ENCODE measurements around the gene BLTP1.

The BLTP1 gene

GRCh38 chr4:122163301-122163700 is 11.2 kb downstream of the BLTP1 start:
- TF ChIP-seq CTCF (IDR thresholded peaks at IDR 0.05) = no peak
- no peak overlapping the region for H3K4me3 ChIP-seq (ENCODE audit: low read depth, low read length)
- H3K4me1 ChIP-seq = no peaks in the 10 kb centered on the region
- H3K4me2 ChIP-seq (ENCODE audit: low read length) = no peak overlapping the region
- H3K36me3 ChIP-seq (ENCODE audit: control insufficient read depth, insufficient read depth, low read length) = no peaks in the 10 kb centered on the region
- no peaks in the 10 kb centered on the region for H3K79me2 ChIP-seq
- no peak overlapping the region for H2AFZ ChIP-seq
- H3K9ac ChIP-seq = no peak overlapping the region
- H3K27me3 ChIP-seq (ENCODE audit: control insufficient read depth, insufficient read depth, low read length) = no peaks in the 10 kb centered on the region
- no peak overlapping the region for H3K27ac ChIP-seq
- no peaks in the 10 kb centered on the region for H3K9me3 ChIP-seq (ENCODE audit: control insufficient read depth, low read length)

- no peak overlapping the region for H3K4me2 ChIP-seq (ENCODE audit: low read length)
- no peak overlapping the region for H2AFZ ChIP-seq
- TF ChIP-seq CTCF (IDR thresholded peaks at IDR 0.05) = no peak
Measured at GRCh38 chr4:122163767-122164166, 11.6 kb downstream of the BLTP1 start.

GRCh38 chr4:122167369-122167768 is 15.2 kb downstream of the BLTP1 start:
- Histone ChIP-seq H3K27me3 (ENCODE audit: control insufficient read depth, insufficient read depth, low read length) (no peaks in the 10 kb centered on the region), H3K36me3 (ENCODE audit: control insufficient read depth, insufficient read depth, low read length) (no peaks in the 10 kb centered on the region), H3K79me2 (no peaks in the 10 kb centered on the region), H3K4me2 (ENCODE audit: low read length) (no peak overlapping the region), H2AFZ (no peak overlapping the region), H3K9ac (no peak overlapping the region), H3K27ac (no peak overlapping the region), H3K9me3 (ENCODE audit: control insufficient read depth, low read length) (no peaks in the 10 kb centered on the region), H3K4me1 (no peaks in the 10 kb centered on the region), H3K4me3 (ENCODE audit: low read depth, low read length) (no peak overlapping the region)
- no peak for TF ChIP-seq CTCF (IDR thresholded peaks at IDR 0.05)

More at GRCh38 chr4:122163767-122164166, 11.6 kb downstream of the BLTP1 start:
- Histone ChIP-seq H3K79me2 (no peaks in the 10 kb centered on the region), H3K27me3 (ENCODE audit: control insufficient read depth, insufficient read depth, low read length) (no peaks in the 10 kb centered on the region), H3K4me3 (ENCODE audit: low read depth, low read length) (no peak overlapping the region), H3K4me1 (no peaks in the 10 kb centered on the region), H3K36me3 (ENCODE audit: control insufficient read depth, insufficient read depth, low read length) (no peaks in the 10 kb centered on the region), H3K9ac (no peak overlapping the region), H3K9me3 (ENCODE audit: control insufficient read depth, low read length) (no peaks in the 10 kb centered on the region), H3K27ac (no peak overlapping the region)

GRCh38 chr4:122170775-122171174 is 18.6 kb downstream of the BLTP1 start:
- Histone ChIP-seq H3K79me2 (no peaks in the 10 kb centered on the region), H3K36me3 (ENCODE audit: control insufficient read depth, insufficient read depth, low read length) (no peaks in the 10 kb centered on the region), H3K27ac (no peak overlapping the region), H2AFZ (no peak overlapping the region), H3K9ac (no peak overlapping the region), H3K9me3 (ENCODE audit: control insufficient read depth, low read length) (no peaks in the 10 kb centered on the region), H3K27me3 (ENCODE audit: control insufficient read depth, insufficient read depth, low read length) (no peaks in the 10 kb centered on the region), H3K4me1 (no peaks in the 10 kb centered on the region), H3K4me3 (ENCODE audit: low read depth, low read length) (no peak overlapping the region), H3K4me2 (ENCODE audit: low read length) (no peak overlapping the region)
- no peak for TF ChIP-seq CTCF (IDR thresholded peaks at IDR 0.05)

GRCh38 chr4:122171323-122171722 is 19.2 kb downstream of the BLTP1 start:
- Histone ChIP-seq H2AFZ (no peak overlapping the region), H3K9ac (no peak overlapping the region), H3K4me2 (ENCODE audit: low read length) (no peak overlapping the region), H3K4me3 (ENCODE audit: low read depth, low read length) (no peak overlapping the region), H3K4me1 (no peaks in the 10 kb centered on the region), H3K79me2 (no peaks in the 10 kb centered on the region), H3K9me3 (ENCODE audit: control insufficient read depth, low read length) (no peaks in the 10 kb centered on the region), H3K36me3 (ENCODE audit: control insufficient read depth, insufficient read depth, low read length) (no peaks in the 10 kb centered on the region), H3K27me3 (ENCODE audit: control insufficient read depth, insufficient read depth, low read length) (no peaks in the 10 kb centered on the region), H3K27ac (no peak overlapping the region)
- no peak for TF ChIP-seq CTCF (IDR thresholded peaks at IDR 0.05)

All from parathyroid adenoma (tissue), 2 donors.